Measurements from ENCODE around the gene CFAP54.
A peak's percentile ranks its signal among the peaks of the same experiment; 100 is the strongest.
"Not testable (repeated sequence)": the region's sequence is repeated elsewhere in the genome, so short reads cannot be mapped to it uniquely, and the experiment has no call there.

Gene CFAP54

DNA sequence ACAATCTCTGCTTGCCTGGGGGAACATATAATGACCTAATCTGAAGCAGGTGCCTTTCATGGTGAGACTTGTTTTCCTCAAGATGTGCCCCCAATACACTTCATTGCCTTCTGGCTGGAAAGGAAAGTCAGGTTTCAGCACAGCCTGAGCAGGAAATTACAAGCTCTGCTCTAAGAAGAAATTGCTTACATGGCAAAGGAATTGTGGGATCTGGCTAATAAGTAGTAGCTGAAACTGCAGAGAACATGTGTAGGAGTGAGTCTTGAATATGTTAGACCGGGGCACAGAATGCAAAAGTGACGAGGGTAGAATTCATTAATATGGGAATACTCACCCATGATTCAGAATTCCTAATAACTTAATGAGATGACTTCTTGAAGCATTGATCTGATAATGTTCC, 6.3 kb upstream of the CFAP54 start:
- FAIRE-seq: no peak
- TF ChIP-seq POLR2AphosphoS5 (IDR thresholded peaks at IDR 0.05; ENCODE audit: low read depth, low read length) (no peak), POLR2A (IDR thresholded peaks at IDR 0.05; ENCODE audit: low read depth, low read length) (no peak), TAF1 (IDR thresholded peaks at IDR 0.05; ENCODE audit: borderline replicate concordance, low read depth, low read length) (no peak)
- DNase-seq (ENCODE audit: insufficient read length): no peak

DNA sequence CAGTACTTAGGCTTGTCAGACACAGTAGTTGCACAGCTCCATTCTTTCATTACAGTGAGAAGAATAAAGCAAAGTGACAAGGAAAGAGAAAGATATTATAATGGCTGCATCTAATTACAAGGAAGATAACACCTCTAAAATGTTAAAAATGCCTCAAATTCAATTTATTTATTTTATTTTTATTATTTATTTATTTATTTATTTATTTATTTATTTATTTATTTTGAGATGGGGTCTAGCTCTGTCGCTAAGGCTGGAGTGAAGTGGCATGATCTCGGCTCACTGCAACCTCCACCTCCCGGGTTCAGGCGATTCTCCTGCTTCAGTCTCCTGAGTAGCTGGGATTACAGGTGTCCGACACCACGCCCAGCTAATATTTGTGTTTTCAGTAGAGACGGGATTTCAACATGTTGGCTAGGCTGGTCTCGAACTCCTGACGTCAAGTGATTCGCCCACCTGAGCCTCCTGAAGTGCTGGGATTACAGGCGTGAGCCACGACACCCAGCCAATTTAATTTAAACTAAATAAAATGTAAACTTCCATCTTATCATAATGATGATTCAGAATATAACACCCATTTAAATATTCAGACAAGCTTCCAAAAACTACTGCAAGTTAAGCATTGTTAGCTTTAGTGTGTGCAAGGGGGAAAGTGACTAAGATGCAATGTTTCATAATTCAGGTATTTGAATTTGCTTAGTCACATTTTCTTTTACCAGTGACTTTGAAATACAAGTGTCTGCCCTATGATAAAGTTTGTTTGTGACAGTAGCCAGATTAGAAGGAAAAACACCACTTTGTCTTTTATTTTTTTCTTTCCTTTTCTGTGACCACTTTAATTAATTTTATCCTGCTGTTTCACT, 2.4 kb upstream of the CFAP54 start:
- DNase-seq (ENCODE audit: insufficient read length) (no peak), FAIRE-seq (no peak)
- TF ChIP-seq TAF1 (IDR thresholded peaks at IDR 0.05; ENCODE audit: borderline replicate concordance, low read depth, low read length): no peak
- TF ChIP-seq POLR2A (IDR thresholded peaks at IDR 0.05; ENCODE audit: low read depth, low read length): no peak
- TF ChIP-seq POLR2AphosphoS5 (IDR thresholded peaks at IDR 0.05; ENCODE audit: low read depth, low read length): no peak

DNA sequence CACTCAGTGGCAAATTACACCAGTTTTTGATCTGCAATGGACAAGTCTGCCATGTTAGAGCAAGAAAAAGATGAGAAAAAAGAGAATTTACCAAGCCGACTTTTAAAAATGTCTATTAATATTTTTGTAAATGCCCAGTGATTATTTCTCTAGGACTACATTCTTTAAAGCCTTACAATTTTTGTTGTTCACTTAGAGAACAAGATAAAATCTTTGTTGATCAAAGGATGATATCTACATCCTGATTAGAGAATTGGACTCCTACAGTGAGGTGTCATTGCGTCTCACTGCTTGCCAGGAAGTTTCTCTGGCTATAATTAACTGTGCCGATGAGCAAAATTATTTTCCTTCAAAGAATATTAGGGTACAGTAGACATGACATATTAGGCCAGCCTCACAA, 1.7 kb upstream of the CFAP54 start:
- no peak for FAIRE-seq
- no peak for TF ChIP-seq POLR2A (IDR thresholded peaks at IDR 0.05; ENCODE audit: low read depth, low read length)
- no peak for TF ChIP-seq TAF1 (IDR thresholded peaks at IDR 0.05; ENCODE audit: borderline replicate concordance, low read depth, low read length)
- no peak for TF ChIP-seq POLR2AphosphoS5 (IDR thresholded peaks at IDR 0.05; ENCODE audit: low read depth, low read length)

DNA sequence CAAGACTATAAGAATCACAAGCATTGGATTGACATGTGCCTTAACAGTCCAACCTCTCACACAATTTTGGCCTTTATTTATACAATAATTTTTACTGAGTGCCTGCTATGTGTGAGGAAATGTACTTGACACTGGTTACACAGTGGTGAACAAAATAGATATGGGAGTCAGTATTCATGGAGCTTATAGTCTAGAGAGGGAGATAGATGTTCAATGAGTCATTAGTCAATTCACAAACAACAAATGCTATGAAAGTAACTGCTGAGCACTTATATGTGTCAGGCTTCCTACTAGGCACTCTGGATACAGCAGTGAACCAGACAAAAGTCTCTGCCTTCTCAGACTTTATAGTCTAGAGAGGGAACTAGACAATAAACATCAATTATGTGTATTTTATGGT, 3.7 kb downstream of the CFAP54 start:
- no peak for DNase-seq (ENCODE audit: insufficient read length)

More for the DNA sequence above, 1.7 kb upstream of the CFAP54 start:
- DNase-seq (ENCODE audit: insufficient read length): no peak

DNA sequence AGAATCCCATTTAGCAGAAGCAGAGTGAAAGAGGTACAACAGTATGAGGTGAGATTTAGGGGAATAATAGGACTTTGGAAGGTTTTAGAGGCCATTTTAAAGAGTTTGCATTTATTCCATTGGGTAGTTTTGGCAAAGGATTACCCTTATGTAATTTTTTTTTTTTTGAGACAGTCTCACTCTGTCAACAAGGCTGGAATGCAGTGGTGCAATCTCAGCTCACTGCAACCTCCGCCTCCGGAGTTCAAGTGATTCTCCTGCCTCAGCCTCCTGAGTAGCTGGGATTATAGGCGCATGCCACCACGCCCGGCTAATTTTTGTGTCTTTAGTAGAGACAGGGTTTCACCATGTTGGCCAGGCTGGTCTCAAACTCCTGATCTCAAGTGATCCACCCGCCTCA, 4.8 kb downstream of the CFAP54 start:
- not testable (repeated sequence) for FAIRE-seq; DNase-seq (ENCODE audit: insufficient read length)

More for the DNA sequence above, 3.7 kb downstream of the CFAP54 start:
- TF ChIP-seq POLR2AphosphoS5 (IDR thresholded peaks at IDR 0.05; ENCODE audit: low read depth, low read length): no peak
- no peak for TF ChIP-seq POLR2A (IDR thresholded peaks at IDR 0.05; ENCODE audit: low read depth, low read length)
- TF ChIP-seq TAF1 (IDR thresholded peaks at IDR 0.05; ENCODE audit: borderline replicate concordance, low read depth, low read length): no peak
- FAIRE-seq: no peak

DNA sequence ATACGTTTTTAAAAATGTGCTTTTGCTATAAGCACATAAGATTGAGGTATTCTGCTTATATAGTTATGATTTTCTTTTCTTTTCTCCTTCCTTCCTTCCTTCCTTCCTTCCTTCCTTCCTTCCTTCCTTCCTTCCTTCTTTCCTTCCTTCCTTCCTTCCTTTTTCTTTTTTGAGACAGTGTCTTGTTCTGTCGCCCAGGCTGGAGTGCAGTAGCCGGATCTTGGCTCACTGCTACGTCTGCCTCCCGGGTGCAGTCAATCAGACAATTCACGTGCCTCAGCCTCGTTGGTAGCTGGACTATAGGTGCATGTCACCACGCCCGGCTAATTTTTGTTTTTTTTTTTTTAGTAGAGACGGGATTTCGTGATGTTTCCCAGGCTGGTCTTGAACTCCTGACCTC, 5.8 kb downstream of the CFAP54 start:
- DNase-seq (ENCODE audit: insufficient read length) (no peak), FAIRE-seq (peak; percentile 76)
- TF ChIP-seq POLR2A (IDR thresholded peaks at IDR 0.05; ENCODE audit: low read depth, low read length): no peak
- TF ChIP-seq TAF1 (IDR thresholded peaks at IDR 0.05; ENCODE audit: borderline replicate concordance, low read depth, low read length): no peak
- TF ChIP-seq POLR2AphosphoS5 (IDR thresholded peaks at IDR 0.05; ENCODE audit: low read depth, low read length): no peak

DNA sequence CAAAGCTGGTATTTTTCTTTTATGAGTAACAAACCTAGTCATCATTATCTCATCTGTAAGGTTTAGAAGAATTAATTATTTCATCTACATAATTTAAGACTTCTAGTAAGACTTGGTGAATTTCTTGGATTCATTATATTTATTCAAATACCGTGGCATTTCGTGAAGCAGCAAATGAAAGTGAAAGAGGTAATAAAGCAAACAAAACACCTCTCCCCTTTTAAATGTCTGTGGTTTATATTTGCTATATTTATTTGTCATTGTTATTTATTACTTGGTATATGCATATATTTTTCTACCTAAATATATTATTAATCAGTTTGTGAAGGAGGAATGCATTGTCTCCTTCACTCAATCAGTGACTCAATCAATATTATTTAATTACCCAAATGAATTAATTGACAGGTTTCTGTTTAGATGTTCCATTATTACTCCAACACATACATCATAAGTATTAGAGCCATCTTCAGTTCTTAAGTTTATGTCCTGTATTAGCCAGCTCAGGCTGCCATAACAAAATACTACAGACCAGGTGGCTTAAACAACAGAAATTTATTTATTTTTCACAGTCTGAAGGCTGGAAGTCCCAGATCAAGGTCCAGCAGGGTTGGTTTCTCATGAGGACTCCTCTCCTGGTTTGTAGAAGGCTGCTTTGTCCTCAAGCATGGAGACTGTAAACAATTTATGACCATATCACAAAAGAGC, 6.6 kb downstream of the CFAP54 start:
- DNase-seq (ENCODE audit: insufficient read length): no peak
- FAIRE-seq: no peak
- TF ChIP-seq TAF1 (IDR thresholded peaks at IDR 0.05; ENCODE audit: borderline replicate concordance, low read depth, low read length): no peak
- no peak for TF ChIP-seq POLR2A (IDR thresholded peaks at IDR 0.05; ENCODE audit: low read depth, low read length)
- no peak for TF ChIP-seq POLR2AphosphoS5 (IDR thresholded peaks at IDR 0.05; ENCODE audit: low read depth, low read length)

DNA sequence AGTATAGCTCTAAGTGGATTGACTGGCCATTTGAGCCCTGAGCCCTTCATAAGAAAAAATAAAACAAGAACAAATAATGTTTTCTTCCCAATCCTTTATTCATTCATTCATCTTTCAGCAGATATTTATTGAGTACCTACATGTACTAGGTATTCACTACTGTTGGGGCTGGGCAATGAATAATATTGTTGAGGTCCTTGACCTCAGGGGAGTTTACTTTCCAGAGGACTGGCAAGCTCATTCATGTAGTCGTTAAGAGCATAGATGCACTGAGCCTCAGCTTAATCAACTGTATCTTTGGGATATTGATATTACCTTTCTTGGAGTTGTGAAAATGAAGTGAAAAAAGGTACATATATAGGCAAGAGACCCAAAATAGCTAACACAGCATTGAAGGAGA, 7.6 kb downstream of the CFAP54 start:
- FAIRE-seq (no peak), DNase-seq (ENCODE audit: insufficient read length) (no peak)
- TF ChIP-seq POLR2AphosphoS5 (IDR thresholded peaks at IDR 0.05; ENCODE audit: low read depth, low read length) (no peak), TAF1 (IDR thresholded peaks at IDR 0.05; ENCODE audit: borderline replicate concordance, low read depth, low read length) (no peak), POLR2A (IDR thresholded peaks at IDR 0.05; ENCODE audit: low read depth, low read length) (no peak)

DNA sequence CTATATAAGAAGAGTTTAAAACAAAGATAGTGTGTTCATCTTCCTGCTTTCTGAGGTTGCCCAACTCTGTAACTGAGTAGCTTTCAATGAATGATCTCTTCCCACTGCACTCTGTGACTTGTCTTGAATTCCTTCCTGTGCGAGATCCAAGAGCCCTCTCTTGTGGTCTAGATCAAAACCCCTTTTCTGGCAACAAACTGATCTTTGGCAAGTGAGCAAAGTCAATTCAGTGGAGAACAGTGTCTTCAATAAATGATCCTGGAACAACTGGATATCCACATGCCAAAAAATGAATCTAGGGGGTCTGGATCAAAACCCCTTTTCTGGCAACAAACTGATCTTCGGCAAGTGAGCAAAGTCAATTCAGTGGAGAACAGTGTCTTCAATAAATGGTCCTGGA, 8.5 kb downstream of the CFAP54 start:
- TF ChIP-seq POLR2A (IDR thresholded peaks at IDR 0.05; ENCODE audit: low read depth, low read length): no peak
- TF ChIP-seq TAF1 (IDR thresholded peaks at IDR 0.05; ENCODE audit: borderline replicate concordance, low read depth, low read length): no peak
- no peak for TF ChIP-seq POLR2AphosphoS5 (IDR thresholded peaks at IDR 0.05; ENCODE audit: low read depth, low read length)
- DNase-seq (ENCODE audit: insufficient read length): no peak
- FAIRE-seq: no peak

DNA sequence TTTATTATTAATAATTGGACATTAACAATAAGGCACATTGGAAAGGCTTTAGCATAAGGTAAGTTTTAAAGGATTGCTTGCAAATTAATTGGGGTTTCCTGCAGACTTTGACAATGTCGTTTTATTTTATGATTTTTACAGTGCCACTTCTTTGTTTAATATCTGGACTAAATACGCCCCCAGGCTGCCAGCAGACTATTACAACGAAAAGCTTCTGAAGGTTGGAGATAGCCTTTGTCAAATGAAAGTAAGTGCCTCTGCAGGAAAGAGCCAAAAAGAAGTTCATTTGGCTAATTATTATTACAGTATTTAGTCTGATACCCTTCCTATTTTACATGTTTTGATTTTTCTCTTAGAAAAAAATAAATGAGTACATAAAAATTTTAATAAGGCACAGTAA, 11.3 kb downstream of the CFAP54 start:
- FAIRE-seq: no peak
- TF ChIP-seq TAF1 (IDR thresholded peaks at IDR 0.05; ENCODE audit: borderline replicate concordance, low read depth, low read length): no peak
- TF ChIP-seq POLR2AphosphoS5 (IDR thresholded peaks at IDR 0.05; ENCODE audit: low read depth, low read length): no peak
- no peak for TF ChIP-seq POLR2A (IDR thresholded peaks at IDR 0.05; ENCODE audit: low read depth, low read length)
- no peak for DNase-seq (ENCODE audit: insufficient read length)

DNA sequence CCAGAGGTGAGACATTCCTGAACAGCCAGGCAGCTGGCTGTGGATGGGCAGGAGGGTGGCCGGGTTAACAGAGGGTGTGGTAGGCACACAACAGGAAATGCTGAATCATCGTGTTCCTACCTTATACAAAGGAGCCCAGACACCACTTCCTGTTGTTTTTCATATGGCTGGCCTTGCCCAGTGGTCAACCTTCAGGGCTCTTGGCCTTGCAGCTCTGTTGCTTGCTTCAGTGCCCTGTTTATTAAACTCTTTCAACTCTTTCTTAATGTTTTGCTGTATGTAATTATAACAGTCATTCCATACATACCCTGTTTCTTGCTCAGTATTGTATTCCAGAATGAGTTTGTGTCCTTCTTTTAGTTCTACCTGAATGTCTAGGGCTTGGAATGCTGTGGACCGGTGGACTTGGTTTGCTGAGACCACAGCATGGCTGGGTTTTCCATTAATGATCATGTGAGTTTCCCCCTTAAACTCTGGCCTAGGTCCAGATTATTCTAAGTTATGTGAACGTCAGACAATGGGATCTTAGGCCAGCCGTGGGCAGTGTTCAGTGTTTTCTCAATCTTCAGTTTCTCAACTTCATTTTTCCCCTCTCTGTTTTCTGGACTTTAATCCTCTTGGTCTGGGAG, 11.9 kb downstream of the CFAP54 start:
- FAIRE-seq (peak; percentile 87), DNase-seq (ENCODE audit: insufficient read length) (no peak)
- TF ChIP-seq POLR2AphosphoS5 (IDR thresholded peaks at IDR 0.05; ENCODE audit: low read depth, low read length): no peak
- TF ChIP-seq TAF1 (IDR thresholded peaks at IDR 0.05; ENCODE audit: borderline replicate concordance, low read depth, low read length): no peak
- no peak for TF ChIP-seq POLR2A (IDR thresholded peaks at IDR 0.05; ENCODE audit: low read depth, low read length)
